Skeletal muscle satellite cell (primary cell): ENCODE measurements around the gene EFCAB11.

ENCODE experiments used
- H3K27me3 ChIP-seq: 2 replicates; pipeline ENCODE4 v1.7.0; 2013; ENCODE audit warnings: low read length; ENCODE audit not compliant: control insufficient read depth, insufficient read depth
- H3K36me3 ChIP-seq: 2 replicates; pipeline ENCODE4 v1.7.0; 2013; ENCODE audit warnings: mild to moderate bottlenecking, control low read depth, low read length; ENCODE audit not compliant: insufficient read depth
- H3K4me1 ChIP-seq: 2 replicates; pipeline ENCODE4 v1.7.0; 2013; ENCODE audit warnings: low read length; ENCODE audit not compliant: control insufficient read depth, insufficient read depth
- H3K4me2 ChIP-seq: 2 replicates; pipeline ENCODE4 v1.7.0; 2013; ENCODE audit warnings: mild to moderate bottlenecking, low read length
- H3K4me3 ChIP-seq: 2 replicates; pipeline ENCODE4 v1.7.0; 2013; ENCODE audit warnings: low read length
- H3K9ac ChIP-seq: 2 replicates; pipeline ENCODE4 v1.7.0; 2013; ENCODE audit warnings: mild to moderate bottlenecking, low read depth, low read length, moderate library complexity
- H3K9me3 ChIP-seq: replicated peaks from 2 replicates; pipeline ENCODE4 v1.7.0; 2013; ENCODE audit warnings: mild to moderate bottlenecking, control low read depth, low read length

The EFCAB11 gene

DNA sequence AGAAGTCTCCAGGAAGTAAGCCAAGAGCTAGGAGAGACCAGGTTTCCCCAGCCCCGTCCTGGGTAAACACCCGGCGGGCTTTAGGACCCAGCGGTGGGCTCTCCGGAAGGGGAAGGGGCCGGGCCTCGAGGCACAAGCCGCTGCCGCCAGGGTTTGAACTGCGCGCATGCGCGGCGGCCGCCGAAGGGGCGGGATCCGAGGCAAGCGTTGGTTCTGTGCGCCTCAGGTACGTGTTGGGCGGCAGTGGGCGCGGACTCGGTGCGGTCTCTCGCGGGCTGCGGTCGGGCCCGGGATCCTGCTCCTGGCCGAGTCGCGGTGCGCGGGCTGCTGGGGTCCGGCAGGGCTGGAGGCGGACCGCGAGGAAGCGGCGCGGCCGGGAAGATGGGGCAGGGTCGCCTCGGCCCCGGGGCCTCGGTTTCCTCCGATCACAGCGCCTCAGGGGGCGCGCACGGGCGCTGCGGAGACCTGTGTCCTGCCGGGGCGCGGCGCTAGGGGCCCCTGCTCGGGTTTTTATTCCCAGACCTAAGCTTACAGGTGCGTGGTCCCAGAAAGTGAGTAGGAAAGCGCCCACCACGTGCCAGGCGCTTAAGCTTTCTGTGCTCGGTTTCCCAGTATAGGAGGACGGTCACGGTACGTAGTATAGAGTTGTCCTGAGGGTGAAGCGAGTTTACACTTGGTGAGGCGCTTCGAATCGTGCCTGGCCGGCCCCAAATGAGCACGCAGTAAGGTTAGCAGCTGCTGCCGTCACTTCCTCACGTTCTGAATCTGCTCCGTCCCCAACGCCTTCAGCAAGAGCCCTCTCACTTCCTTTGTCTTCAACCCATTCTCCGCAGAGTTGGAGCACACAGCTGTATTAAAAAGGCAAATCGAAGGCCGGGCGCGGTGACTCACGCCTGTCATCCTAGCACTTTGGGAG lies 1.5 kb upstream of the EFCAB11 start, which contains the start of gene TDP1:
Gene TDP1 (plus strand): TSS at position 183 of the 916 bp plus-strand sequence. CDS start 7,188 bp downstream, outside the sequence.
- H3K9me3 ChIP-seq = no peaks in the 10 kb centered on the region
- H3K4me3 ChIP-seq = peak within 1 kb of the TSS; percentile 92
- H3K27me3 ChIP-seq = no peaks in the 10 kb centered on the region
- peaks cover 22% of the 10 kb centered on the region for H3K4me1 ChIP-seq
- H3K4me2 ChIP-seq = peak within 1 kb of the TSS; percentile 92
- peak within 1 kb of the TSS; percentile 95 for H3K9ac ChIP-seq
- peaks cover 18% of the 10 kb centered on the region for H3K36me3 ChIP-seq

DNA sequence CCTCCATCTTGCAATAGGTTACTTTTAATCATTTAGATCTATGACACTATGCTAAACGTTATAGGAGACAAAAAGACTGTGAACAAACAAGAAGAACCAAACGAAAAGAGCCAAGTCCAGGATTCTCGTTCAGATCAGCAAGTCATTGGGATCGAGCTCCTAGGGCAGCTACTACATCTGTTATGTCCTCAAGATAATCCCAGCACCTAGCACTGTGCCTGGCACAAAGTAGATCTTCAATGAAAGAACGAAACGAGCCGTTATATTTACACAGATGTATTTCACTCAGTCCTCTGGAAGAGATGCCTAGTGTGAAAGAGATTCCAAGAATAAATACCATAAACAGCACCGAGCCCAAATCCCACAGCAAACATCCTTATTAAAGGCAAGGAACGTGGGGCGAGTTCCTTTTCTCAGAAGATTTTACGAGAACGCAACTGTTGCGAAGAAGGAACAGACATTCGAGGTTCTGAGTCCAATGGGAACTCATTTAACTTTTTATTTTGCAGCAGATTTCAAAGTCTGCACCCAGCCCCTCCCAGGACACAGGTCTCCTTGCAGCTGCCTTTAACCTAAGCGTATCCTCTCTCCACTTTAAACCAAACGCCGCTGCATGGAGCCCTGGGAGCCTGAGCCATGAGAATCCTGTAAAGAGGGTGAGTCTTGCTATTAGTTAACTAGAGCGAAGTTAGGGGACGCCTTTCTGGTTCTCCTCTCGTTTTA lies 653 bp upstream of the EFCAB11 start:
- H3K4me3 ChIP-seq = peak overlapping the region; percentile 92

DNA sequence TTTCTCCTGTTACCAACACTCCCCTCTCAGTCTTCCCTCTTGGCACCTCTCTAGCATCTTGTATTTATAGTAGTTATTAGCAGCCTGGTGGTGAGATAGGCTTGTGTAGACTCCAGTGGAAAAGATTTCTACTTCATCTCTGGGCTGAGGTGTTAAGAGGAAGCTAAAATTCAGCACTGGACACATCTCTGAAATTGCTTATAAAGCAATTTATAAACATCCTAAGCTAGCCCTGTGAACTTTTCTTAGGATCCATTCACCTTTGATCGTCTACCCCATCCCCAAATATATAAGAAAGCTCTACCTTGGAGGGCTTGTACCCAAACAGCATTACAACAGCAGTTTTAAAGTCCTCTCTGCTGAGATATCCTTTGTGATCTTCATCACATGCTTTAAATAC lies 928 bp downstream of the EFCAB11 start:
- H3K4me2 ChIP-seq = peak overlapping the region; percentile 88
- peaks cover 22% of the 10 kb centered on the region for H3K4me1 ChIP-seq
- H3K36me3 ChIP-seq = peaks cover 13% of the 10 kb centered on the region
- H3K9me3 ChIP-seq = no peaks in the 10 kb centered on the region
- peak overlapping the region; percentile 74 for H3K4me3 ChIP-seq
- no peaks in the 10 kb centered on the region for H3K27me3 ChIP-seq
- peak overlapping the region; percentile 85 for H3K9ac ChIP-seq

More for the DNA sequence above, 653 bp upstream of the EFCAB11 start:
- H3K9me3 ChIP-seq = no peaks in the 10 kb centered on the region
- peak overlapping the region; percentile 95 for H3K9ac ChIP-seq
- H3K4me2 ChIP-seq = peak overlapping the region; percentile 92
- peaks cover 18% of the 10 kb centered on the region for H3K36me3 ChIP-seq
- peaks cover 22% of the 10 kb centered on the region for H3K4me1 ChIP-seq
- no peaks in the 10 kb centered on the region for H3K27me3 ChIP-seq

DNA sequence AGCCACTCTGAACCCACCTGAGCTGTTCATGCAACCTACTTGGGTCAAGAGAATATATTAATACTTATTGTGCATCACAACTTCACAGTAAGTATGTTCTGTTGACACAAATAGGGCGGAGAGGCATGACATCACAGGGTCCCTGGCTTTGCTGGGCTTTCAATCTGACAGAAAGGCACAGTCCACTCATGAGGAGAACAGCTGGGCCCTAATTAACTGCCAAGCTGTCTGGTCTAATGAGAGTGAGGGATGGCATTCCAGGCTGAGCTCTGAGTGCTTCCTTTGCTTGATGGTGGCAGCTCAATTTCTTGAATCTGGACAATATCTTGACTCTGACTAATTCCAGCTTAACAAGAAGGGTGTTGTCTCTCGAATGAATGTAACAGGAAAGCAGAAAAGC lies 2.0 kb downstream of the EFCAB11 start:
- Histone ChIP-seq H3K4me1 (peaks cover 17% of the 10 kb centered on the region), H3K27me3 (no peaks in the 10 kb centered on the region), H3K4me3 (no peak overlapping the region), H3K9me3 (no peaks in the 10 kb centered on the region), H3K4me2 (no peak overlapping the region), H3K9ac (no peak overlapping the region), H3K36me3 (peaks cover 5% of the 10 kb centered on the region)

DNA sequence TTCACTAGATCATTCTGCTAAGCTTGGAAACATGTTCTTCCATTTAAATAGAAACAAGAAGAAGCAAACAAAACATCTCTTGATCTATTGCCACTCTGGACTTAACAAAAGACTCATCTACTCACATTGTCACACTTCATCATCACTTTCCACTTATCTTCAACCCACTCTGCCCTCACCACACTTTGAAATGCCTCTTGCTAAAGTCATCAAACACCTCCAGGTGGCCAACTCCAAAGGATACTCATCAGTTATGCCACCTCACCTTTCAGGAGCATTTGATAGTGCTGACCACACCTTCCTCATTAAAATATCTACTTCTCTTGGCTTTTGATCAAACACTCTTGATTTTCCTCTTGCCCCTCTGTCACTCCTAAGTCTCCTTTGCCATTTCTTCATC lies 7.2 kb downstream of the EFCAB11 start:
- Histone ChIP-seq H3K4me2 (no peak overlapping the region), H3K4me1 (no peaks in the 10 kb centered on the region), H3K4me3 (no peak overlapping the region), H3K9ac (no peak overlapping the region), H3K27me3 (no peaks in the 10 kb centered on the region), H3K36me3 (no peaks in the 10 kb centered on the region), H3K9me3 (no peaks in the 10 kb centered on the region)

DNA sequence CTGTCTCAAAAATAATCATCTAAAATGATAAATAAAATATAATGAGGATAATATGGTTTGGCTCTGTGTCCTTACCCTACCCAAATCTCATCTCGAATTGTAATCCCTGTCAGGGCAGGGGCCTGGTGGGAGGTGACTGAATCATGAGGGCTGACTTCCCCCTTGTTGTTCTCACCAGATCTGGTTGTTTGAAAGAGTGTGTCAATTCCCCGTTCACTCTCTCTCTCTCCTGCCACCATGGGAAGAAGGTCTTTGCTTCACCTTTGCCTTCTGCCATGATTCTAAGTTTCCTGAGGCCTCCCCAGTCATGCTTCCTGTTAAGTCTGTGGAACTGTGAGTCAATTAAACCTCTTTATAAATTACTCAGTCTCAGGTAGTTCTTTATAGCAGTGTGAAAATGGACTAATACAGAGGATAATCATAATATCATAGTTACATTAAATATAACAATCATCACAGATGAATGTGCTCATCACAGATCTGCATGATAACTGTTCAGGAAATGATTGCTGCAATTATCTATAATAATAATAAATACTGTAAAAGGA lies 12.6 kb downstream of the EFCAB11 start:
- Histone ChIP-seq H3K4me2 (no peak overlapping the region), H3K9ac (no peak overlapping the region), H3K36me3 (no peaks in the 10 kb centered on the region)

DNA sequence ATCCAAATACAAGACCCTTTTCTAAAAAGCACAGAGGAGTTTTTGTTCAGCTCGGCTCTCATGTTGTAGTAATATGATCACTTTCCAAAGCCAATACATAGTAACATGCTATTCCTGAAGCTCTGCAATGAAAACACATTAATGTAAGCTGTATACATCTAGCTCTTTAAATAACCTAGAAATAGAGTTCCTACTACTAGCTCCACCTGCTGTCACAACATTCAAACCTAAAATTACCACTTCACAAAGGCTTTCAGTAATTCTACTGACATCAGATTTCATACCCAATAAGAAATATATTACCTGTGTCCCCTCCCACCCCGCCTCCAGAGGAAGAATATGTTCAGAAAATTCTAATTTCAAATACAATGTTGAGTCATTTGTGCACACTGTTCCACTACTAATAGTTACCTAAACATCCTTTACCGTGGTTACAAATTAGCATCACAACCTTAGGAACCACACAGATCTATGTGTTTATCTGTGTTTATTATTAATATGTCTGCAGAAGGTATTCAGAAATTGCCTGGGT lies 17.8 kb downstream of the EFCAB11 start:
- H3K9ac ChIP-seq = no peak overlapping the region
- no peaks in the 10 kb centered on the region for H3K9me3 ChIP-seq

More for the DNA sequence above, 12.6 kb downstream of the EFCAB11 start:
- Histone ChIP-seq H3K4me3 (no peak overlapping the region), H3K9me3 (no peaks in the 10 kb centered on the region), H3K27me3 (no peaks in the 10 kb centered on the region), H3K4me1 (no peaks in the 10 kb centered on the region)

DNA sequence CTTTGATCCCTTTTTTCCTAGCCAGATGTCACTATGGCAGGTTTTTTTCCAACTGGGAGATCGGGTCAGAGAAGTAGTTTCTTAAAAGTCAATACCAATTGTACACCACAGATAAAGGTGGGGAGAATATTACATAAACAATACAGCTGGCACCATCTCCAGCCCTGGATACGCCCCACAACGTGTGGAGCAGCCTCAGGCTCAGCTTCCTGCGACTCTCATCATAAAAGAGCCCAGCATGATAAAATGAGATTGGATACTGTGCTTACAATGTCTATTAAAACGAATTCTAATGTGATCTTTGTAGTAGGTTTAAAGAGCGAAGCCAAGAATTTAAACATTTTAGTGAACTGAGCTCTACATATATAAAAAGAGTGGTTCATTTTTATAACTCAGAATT lies 21.5 kb downstream of the EFCAB11 start:
- H3K36me3 ChIP-seq = no peaks in the 10 kb centered on the region
- H3K4me2 ChIP-seq = no peak overlapping the region
- no peaks in the 10 kb centered on the region for H3K9me3 ChIP-seq
- no peaks in the 10 kb centered on the region for H3K27me3 ChIP-seq
- H3K4me1 ChIP-seq = no peaks in the 10 kb centered on the region
- H3K4me3 ChIP-seq = no peak overlapping the region
- no peak overlapping the region for H3K9ac ChIP-seq

More for the DNA sequence above, 17.8 kb downstream of the EFCAB11 start:
- H3K4me3 ChIP-seq = no peak overlapping the region
- H3K27me3 ChIP-seq = no peaks in the 10 kb centered on the region
- H3K4me2 ChIP-seq = no peak overlapping the region
- H3K4me1 ChIP-seq = no peaks in the 10 kb centered on the region
- no peaks in the 10 kb centered on the region for H3K36me3 ChIP-seq

DNA sequence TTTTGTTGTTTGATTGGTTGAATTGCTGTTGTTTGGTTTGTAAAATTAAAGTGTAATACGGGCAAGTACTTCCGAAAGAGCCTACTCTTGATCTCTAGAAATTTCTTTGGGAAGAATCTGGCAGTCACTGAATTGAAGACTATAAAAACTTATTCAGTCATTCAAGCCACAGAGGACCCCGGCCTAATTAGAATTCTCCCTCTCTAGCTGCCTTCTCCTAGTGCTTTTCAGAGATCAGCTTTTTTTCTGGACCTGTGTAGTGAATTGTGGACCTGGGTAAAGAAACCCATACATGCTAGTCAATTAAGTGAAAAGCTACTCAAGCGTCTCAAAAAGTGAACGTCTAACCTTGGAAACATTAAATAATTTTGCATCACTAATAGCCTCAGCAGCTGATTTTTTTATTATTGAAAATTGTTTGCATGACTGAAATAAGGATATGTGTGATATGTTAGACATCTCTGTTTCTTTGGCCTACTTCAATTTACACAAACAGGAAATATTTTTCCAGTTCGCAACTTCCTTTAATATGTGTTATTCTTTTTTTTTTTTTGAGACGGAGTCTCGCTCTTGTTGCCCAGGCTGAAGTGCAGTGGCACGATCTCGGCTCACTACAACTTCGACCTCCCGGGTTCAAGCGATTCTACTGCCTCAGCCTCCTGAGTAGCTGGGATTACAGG lies 27.2 kb downstream of the EFCAB11 start:
- Histone ChIP-seq H3K4me3 (no peak overlapping the region), H3K27me3 (no peaks in the 10 kb centered on the region), H3K4me1 (peaks cover 38% of the 10 kb centered on the region), H3K4me2 (peak overlapping the region; percentile 30), H3K9ac (peak overlapping the region; percentile 22), H3K36me3 (no peaks in the 10 kb centered on the region), H3K9me3 (no peaks in the 10 kb centered on the region)

DNA sequence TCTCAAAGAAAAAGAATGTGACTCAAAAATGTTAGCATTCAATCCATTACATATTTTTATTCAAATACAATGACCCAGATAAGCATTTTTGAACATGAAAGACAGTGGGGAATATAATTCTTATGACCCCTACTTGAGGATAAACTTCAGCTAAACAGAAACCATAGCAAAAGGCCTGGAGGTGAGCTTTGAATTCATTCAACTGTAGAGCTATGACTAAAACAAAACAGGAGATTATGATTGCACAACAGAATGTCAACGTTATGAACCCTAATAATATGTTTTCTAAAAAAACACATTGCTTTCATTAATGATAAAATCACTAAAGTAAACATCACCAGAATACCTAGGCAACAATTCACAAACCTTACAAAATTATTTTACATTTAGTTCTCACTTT lies 27.8 kb downstream of the EFCAB11 start:
- H3K4me2 ChIP-seq = peak overlapping the region; percentile 30
- no peak overlapping the region for H3K4me3 ChIP-seq
- H3K36me3 ChIP-seq = no peaks in the 10 kb centered on the region
- H3K9me3 ChIP-seq = no peaks in the 10 kb centered on the region
- H3K27me3 ChIP-seq = no peaks in the 10 kb centered on the region
- H3K4me1 ChIP-seq = peaks cover 45% of the 10 kb centered on the region
- H3K9ac ChIP-seq = peak overlapping the region; percentile 54

DNA sequence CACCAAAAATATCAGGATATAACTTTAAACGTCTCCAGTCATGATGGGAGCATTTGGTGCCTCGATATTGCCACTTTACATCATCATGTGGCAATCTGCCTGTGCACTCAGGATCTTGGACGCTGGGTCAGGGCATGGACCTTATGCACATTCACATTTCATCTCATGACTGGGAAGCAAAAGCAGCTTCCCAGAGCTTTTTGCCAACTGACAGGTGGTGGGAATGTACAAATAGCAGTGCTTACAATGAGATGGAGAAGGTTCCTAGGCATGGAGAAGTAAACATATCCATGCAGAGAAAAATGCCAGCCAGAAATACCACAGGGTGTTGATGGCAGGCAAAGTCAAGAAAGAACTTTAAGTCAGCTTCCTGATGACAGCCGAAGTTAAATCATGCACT lies 30.3 kb downstream of the EFCAB11 start:
- Histone ChIP-seq H3K36me3 (no peaks in the 10 kb centered on the region), H3K4me1 (peaks cover 54% of the 10 kb centered on the region), H3K9ac (no peak overlapping the region), H3K27me3 (no peaks in the 10 kb centered on the region), H3K4me2 (no peak overlapping the region), H3K4me3 (no peak overlapping the region), H3K9me3 (no peaks in the 10 kb centered on the region)
